ENCODE results near the gene FGFBP1.

- TF ChIP-seq POLR2A (IDR thresholded peaks at IDR 0.05) (no peak), CTCF (IDR thresholded peaks at IDR 0.05) (no peak)
Observed at GRCh38 chr4:15929540-15929939, 9.0 kb downstream of the FGFBP1 start.
